Measurements from ENCODE around the gene TMEM52.

DNA sequence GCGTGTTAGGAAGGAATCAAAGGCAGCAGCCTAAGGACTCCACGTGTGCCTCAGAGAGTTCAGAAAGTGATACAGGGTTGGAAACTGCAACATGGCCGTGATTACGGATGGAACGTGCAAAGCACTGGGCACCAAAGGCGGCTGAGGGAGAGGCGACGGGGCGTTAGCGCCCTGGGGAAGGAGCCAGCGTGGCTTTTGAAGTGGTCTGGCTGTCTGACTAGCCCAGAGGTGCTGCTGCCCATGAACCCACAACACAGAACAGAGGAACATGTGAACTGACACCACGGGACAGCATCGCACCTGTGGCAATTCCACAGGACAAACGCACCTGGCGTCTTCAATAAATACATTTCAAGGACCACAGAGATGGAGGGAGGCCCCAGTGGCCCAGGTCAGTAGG lies 18.0 kb upstream of the TMEM52 start:
- no peak for TF ChIP-seq POLR2A (IDR thresholded peaks at IDR 0.05)
- TF ChIP-seq, protein P1, sequence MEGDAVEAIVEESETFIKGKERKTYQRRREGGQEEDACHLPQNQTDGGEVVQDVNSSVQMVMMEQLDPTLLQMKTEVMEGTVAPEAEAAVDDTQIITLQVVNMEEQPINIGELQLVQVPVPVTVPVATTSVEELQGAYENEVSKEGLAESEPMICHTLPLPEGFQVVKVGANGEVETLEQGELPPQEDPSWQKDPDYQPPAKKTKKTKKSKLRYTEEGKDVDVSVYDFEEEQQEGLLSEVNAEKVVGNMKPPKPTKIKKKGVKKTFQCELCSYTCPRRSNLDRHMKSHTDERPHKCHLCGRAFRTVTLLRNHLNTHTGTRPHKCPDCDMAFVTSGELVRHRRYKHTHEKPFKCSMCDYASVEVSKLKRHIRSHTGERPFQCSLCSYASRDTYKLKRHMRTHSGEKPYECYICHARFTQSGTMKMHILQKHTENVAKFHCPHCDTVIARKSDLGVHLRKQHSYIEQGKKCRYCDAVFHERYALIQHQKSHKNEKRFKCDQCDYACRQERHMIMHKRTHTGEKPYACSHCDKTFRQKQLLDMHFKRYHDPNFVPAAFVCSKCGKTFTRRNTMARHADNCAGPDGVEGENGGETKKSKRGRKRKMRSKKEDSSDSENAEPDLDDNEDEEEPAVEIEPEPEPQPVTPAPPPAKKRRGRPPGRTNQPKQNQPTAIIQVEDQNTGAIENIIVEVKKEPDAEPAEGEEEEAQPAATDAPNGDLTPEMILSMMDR (IDR thresholded peaks at IDR 0.05): no peak
